ENCODE results near the gene ATP11C. TPM values are rescaled to one million over a fixed set of nuclear protein-coding genes. Genes with fewer than 3 reads are reported as not detected.

ATP11C gene
- total and polyA plus RNA-seq, 12 donors = 1.8 to 8.5 (median 2.9) TPM

DNA sequence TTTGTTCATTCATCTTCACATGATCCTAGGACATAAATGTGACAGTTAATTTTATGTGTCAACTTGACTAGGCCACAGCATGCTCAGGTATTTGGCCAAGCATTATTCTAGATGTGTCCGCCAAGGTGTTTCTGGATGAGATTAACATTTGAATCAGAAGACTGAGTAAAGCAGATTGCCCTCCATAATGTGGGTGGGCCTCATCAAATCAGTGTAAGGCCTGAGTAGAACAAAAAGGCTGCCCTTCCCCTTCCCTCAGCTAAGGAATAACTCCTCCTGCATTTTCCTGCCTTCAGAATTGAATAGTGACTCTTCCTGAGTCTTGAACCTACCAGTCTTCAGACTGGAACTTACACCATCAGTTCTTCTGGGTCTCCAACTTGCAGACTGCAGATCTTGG lies 18.4 kb downstream of the ATP11C start:
- no peaks in the 10 kb centered on the region for H3K9me3 ChIP-seq
- peaks cover 0 to 7% (median 0%) of the 10 kb centered on the region in 9 donors for H3K4me1 ChIP-seq
- H3K4me3 ChIP-seq = no peak overlapping the region
- 100% methylated on average over 1 of the region's 1 CpG for WGBS, 2 donors
- TF ChIP-seq, protein P1, sequence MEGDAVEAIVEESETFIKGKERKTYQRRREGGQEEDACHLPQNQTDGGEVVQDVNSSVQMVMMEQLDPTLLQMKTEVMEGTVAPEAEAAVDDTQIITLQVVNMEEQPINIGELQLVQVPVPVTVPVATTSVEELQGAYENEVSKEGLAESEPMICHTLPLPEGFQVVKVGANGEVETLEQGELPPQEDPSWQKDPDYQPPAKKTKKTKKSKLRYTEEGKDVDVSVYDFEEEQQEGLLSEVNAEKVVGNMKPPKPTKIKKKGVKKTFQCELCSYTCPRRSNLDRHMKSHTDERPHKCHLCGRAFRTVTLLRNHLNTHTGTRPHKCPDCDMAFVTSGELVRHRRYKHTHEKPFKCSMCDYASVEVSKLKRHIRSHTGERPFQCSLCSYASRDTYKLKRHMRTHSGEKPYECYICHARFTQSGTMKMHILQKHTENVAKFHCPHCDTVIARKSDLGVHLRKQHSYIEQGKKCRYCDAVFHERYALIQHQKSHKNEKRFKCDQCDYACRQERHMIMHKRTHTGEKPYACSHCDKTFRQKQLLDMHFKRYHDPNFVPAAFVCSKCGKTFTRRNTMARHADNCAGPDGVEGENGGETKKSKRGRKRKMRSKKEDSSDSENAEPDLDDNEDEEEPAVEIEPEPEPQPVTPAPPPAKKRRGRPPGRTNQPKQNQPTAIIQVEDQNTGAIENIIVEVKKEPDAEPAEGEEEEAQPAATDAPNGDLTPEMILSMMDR (IDR thresholded peaks at IDR 0.05) = no peak
- no peak overlapping the region for H3K27ac ChIP-seq
- ATAC-seq (no peak), DNase-seq (no peak)
- H3K27me3 ChIP-seq = no peaks in the 10 kb centered on the region
- H3K36me3 ChIP-seq = no peaks in the 10 kb centered on the region
- intact Hi-C loops (cut with DNase I) = no loop called here

DNA sequence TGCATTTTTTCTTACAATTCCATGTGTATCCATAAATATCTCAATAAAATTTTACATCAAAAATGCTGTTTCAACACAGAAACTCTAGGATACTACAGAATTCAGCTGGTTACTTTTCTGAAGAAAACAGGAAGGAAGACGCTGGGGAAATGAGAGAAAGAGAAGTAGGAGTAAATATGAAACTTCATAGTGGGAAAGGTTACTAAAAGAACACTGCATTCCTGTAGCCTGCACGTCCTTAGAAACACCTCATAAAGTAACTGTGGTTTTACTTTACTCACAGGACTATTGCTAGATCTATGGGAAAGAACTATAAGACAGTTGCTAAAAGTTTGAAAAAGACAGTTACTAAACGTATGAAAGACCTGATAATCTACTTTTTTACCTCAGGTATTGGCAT lies 23.1 kb downstream of the ATP11C start:
- 75 to 85% methylated on average over 3 of the region's 3 CpGs for WGBS, 2 donors
- ATAC-seq (no peak), DNase-seq (no peak)
- H3K4me1 ChIP-seq = peaks cover 0 to 17% (median 0%) of the 10 kb centered on the region in 9 donors
- no peaks in the 10 kb centered on the region for H3K27me3 ChIP-seq
- TF ChIP-seq, protein P1 (IDR thresholded peaks at IDR 0.05) = no peak
- intact Hi-C loops (cut with DNase I) = no loop called here
- no peaks in the 10 kb centered on the region for H3K36me3 ChIP-seq
- H3K27ac ChIP-seq = no peak overlapping the region
- no peak overlapping the region for H3K4me3 ChIP-seq
- no peaks in the 10 kb centered on the region for H3K9me3 ChIP-seq

DNA sequence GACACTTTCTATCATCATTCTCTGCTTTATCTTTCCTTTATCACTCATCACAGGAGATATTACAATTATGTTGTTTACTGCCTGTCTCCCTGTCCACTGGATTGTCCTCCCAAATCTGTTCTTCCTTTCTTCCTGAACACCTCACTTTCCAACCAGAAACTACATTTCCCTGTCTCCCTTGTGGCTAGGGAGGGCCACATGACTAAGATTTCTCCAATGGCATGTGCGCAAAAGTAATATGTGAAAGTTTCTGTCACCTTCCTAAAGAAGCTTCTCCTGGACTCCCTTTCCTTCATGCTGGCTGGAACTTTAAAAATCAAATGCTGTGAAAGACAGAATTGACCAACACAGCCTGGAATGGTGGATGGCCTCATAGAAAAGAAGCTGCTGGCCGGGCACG lies 25.8 kb downstream of the ATP11C start:
- H3K9me3 ChIP-seq = no peaks in the 10 kb centered on the region
- intact Hi-C loops (cut with DNase I) = no loop called here
- H3K4me1 ChIP-seq = peaks cover 0 to 17% (median 0%) of the 10 kb centered on the region in 9 donors
- no peak for DNase-seq
- no peak for ATAC-seq
- TF ChIP-seq, protein P1 (IDR thresholded peaks at IDR 0.05) = no peak
- no peaks in the 10 kb centered on the region for H3K27me3 ChIP-seq
- H3K36me3 ChIP-seq = no peaks in the 10 kb centered on the region
- H3K27ac ChIP-seq = no peak overlapping the region
- no peak overlapping the region for H3K4me3 ChIP-seq
- WGBS, 2 donors = 100% methylated on average over 2 to 3 of the region's 3 CpGs

DNA sequence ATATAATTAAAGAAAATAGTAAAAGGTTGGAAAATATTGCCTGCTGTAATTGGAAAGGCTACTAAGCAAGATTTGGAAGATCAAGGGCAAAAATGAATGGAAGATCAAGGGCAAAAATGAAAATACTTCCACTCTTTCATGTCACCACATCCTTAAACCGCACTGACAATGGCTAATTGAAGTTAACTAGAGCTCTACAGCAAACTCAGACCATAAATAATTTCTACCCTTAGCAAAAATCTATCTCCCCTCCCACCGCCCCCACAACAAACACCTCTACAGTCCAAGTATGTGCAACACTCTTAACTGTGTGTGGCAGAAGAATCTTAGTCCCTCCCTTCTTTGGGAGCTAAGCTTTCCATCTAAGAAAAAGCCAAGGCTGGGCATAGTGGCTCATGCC lies 27.1 kb downstream of the ATP11C start:
- TF ChIP-seq, protein P1 (IDR thresholded peaks at IDR 0.05) = no peak
- Histone ChIP-seq H3K9me3 (no peaks in the 10 kb centered on the region), H3K36me3 (no peaks in the 10 kb centered on the region), H3K4me3 (no peak overlapping the region), H3K4me1 (peaks cover 0 to 17% (median 0%) of the 10 kb centered on the region in 9 donors), H3K27ac (no peak overlapping the region), H3K27me3 (no peaks in the 10 kb centered on the region)
- DNase-seq (no peak), ATAC-seq (no peak)
- WGBS, 2 donors = 95 to 100% methylated on average over 2 of the region's 2 CpGs
- intact Hi-C loops (cut with DNase I) = no loop called here

Measured in heart right ventricle (tissue), 16 donors.